ENCODE results near the gene RSBN1.

The RSBN1 gene

DNA sequence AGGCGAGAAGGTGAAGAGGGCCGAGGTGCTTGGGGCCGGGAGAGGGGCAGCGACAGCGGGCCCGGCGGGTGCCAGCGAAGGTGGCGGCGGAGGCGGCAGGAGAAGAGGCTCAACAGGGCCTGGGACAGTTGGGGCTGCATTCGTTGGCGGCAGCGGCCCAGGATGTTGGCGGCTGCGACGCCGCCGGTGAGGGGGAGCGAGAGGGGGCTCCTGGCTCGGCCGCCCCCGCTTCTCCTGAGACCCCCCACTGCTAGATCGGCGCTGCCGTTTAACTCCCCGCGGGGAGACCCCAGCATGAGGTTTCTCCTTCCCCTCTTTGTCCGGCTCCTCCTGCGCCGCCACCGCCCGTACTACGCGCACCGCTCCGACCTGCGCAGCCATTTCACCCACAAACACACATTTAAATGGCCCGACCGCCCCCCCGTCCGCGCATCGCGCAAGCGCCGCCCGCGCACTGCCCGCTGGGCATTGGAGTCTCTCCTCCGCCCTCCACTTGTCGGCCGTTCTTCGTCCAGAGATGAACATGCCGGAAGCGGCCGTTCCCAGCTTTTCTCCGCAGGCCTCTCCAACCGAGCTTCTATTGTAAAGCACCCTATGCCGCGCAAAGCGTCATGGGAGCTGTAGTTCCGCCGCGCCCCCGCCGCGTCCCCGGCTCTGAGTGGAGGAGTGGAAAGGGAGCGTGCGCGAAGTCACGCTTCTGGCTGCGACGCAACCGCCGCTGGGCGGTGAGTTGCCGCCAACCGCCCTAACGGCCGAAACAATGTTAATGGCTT lies at the start of gene RSBN1:
Gene RSBN1, minus strand, starts transcription at position 589 of the 773 bp plus-strand sequence. Its CDS starts 64 bp downstream, at position 525.
- peaks cover 16% of the 10 kb centered on the region for H3K36me3 Mint-ChIP-seq (ENCODE audit: low read depth)
- H3K9me3 Mint-ChIP-seq: peaks cover 7% of the 10 kb centered on the region
- H3K27ac Mint-ChIP-seq: peak within 1 kb of the TSS; percentile 99
- H3K4me3 Mint-ChIP-seq: peak within 1 kb of the TSS; percentile 97
- peaks cover 30% of the 10 kb centered on the region for H3K4me1 Mint-ChIP-seq
- no peak for TF ChIP-seq CTCF (IDR thresholded peaks at IDR 0.05)
- H3K27me3 Mint-ChIP-seq (ENCODE audit: low read depth, poor library complexity): peaks cover 3% of the 10 kb centered on the region
- peak; percentile 96 for DNase-seq

- no peaks in the 10 kb centered on the region for H3K4me1 Mint-ChIP-seq
- H3K27me3 Mint-ChIP-seq (ENCODE audit: low read depth, poor library complexity): peaks cover 8% of the 10 kb centered on the region
- no peaks in the 10 kb centered on the region for H3K9me3 Mint-ChIP-seq
- H3K4me3 Mint-ChIP-seq: no peak overlapping the region
- DNase-seq: no peak
- H3K27ac Mint-ChIP-seq: no peak overlapping the region
- no peaks in the 10 kb centered on the region for H3K36me3 Mint-ChIP-seq (ENCODE audit: low read depth)
- no peak for TF ChIP-seq CTCF (IDR thresholded peaks at IDR 0.05)
Observed at GRCh38 chr1:113861641-113862040, 49.4 kb upstream of the RSBN1 start.

- H3K4me3 Mint-ChIP-seq: no peak overlapping the region
- no peak overlapping the region for H3K27ac Mint-ChIP-seq
- H3K36me3 Mint-ChIP-seq (ENCODE audit: low read depth): no peaks in the 10 kb centered on the region
- no peak for TF ChIP-seq CTCF (IDR thresholded peaks at IDR 0.05)
- no peaks in the 10 kb centered on the region for H3K4me1 Mint-ChIP-seq
- no peaks in the 10 kb centered on the region for H3K9me3 Mint-ChIP-seq
- no peak for DNase-seq
- peaks cover 8% of the 10 kb centered on the region for H3K27me3 Mint-ChIP-seq (ENCODE audit: low read depth, poor library complexity)
Observed at GRCh38 chr1:113860891-113861290, 48.6 kb upstream of the RSBN1 start.

DNA sequence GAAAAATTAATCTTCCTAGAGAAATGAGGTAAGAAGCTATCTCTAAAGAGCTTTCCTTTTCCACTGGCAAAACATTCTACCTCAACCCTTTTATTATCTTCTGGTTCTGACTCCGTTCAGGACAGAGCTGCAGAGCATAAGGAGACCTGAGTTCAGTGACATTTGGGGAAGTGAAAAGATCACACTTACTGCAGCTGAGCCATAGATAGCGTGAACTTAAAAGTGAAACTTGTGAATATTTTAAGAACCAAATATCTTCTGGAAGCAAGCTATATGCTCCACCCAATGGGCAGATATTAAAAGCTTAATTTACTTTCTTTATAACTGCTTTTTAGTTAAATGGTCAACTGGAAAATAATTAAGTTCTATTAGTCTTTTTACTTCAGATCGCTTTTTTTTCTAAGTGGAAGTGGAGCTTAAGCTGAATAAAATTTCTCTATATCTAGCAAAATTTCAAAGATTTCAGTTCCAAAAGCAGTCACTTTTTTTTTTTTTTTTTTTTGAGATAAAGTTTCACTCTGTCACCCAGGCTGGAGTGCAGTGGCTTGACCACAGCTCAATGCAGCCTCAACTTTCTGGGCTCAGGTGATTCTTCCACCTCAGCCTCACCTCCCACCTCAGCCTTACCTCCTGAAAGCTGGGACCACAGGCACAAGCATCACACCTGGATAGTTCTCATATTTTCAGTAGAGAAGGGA lies 47.4 kb upstream of the RSBN1 start:
- Mint-ChIP-seq H3K9me3 (no peaks in the 10 kb centered on the region), H3K4me1 (no peaks in the 10 kb centered on the region), H3K27ac (no peak overlapping the region), H3K4me3 (no peak overlapping the region), H3K27me3 (ENCODE audit: low read depth, poor library complexity) (peaks cover 8% of the 10 kb centered on the region), H3K36me3 (ENCODE audit: low read depth) (no peaks in the 10 kb centered on the region)
- DNase-seq: no peak
- TF ChIP-seq CTCF (IDR thresholded peaks at IDR 0.05): no peak

GRCh38 chr1:113858982-113859381 lies 46.7 kb upstream of the RSBN1 start:
- no peak for DNase-seq
- H3K4me1 Mint-ChIP-seq: no peaks in the 10 kb centered on the region
- no peaks in the 10 kb centered on the region for H3K36me3 Mint-ChIP-seq (ENCODE audit: low read depth)
- H3K4me3 Mint-ChIP-seq: no peak overlapping the region
- H3K27me3 Mint-ChIP-seq (ENCODE audit: low read depth, poor library complexity): peaks cover 5% of the 10 kb centered on the region
- no peak for TF ChIP-seq CTCF (IDR thresholded peaks at IDR 0.05)
- H3K27ac Mint-ChIP-seq: no peak overlapping the region
- no peaks in the 10 kb centered on the region for H3K9me3 Mint-ChIP-seq

All from nephron progenitor cell (in vitro differentiated cells).